Gastrocnemius medialis (tissue), 4 donors: Measurements from ENCODE around the gene KCNJ1.
A peak's percentile ranks its signal among the peaks of the same experiment; 100 is the strongest.

Source experiments
- CTCF ChIP-seq, 5 experiments: fragments of 450-650 bp in 3 of 5; fragments of 200-600 bp in 2 of 5; sonication (generic) in 2 of 5; IDR thresholded peaks in 4 of 5; conservative IDR thresholded peaks in 1 of 5; 1 replicate in 4 of 5; 2 replicates in 1 of 5; pipeline ENCODE4 v1.5.1; 2016 to 2019; ENCODE audit warnings: antibody characterized with exemption in 5 of 5, mild to moderate bottlenecking in 3 of 5, moderate library complexity in 3 of 5
- POLR2A ChIP-seq, 2 donors: fragments of 450-650 bp; IDR thresholded peaks; one replicate each; pipeline ENCODE4 v1.6.1; 2017; ENCODE audit warnings: antibody characterized with exemption in 2 of 2, mild to moderate bottlenecking in 2 of 2, moderate library complexity in 2 of 2

- TF ChIP-seq CTCF (IDR thresholded peaks at IDR 0.05 in 4 of 5, conservative IDR thresholded peaks at IDR 0.05 in 1 of 5) = peak; percentile 40 to 89 (median 82)
- no peak for TF ChIP-seq POLR2A (IDR thresholded peaks at IDR 0.05)
Observed at GRCh38 chr11:128831174-128832120, 35.6 kb downstream of the KCNJ1 start.
